Chondrocyte (in vitro differentiated cells): ENCODE data around the gene TDRD10. TPM values are rescaled to one million over a fixed set of nuclear protein-coding genes. Genes with fewer than 3 reads are reported as not detected.

Experiments used
- DNase-seq: peaks from one replicate; pipeline ENCODE4 v3.0.0; 2021; ENCODE audit warnings: mixed read lengths, low spot score
- H3K27ac Mint-ChIP-seq: one replicate; pipeline ENCODE4 v1.8.0; 2021; ENCODE audit warnings: mild to moderate bottlenecking, moderate library complexity, mixed read lengths; ENCODE audit not compliant: unreplicated experiment
- H3K27me3 Mint-ChIP-seq: 2 replicates; pipeline ENCODE4 v1.8.0; 2021; ENCODE audit warnings: low read depth, mixed read lengths
- H3K36me3 Mint-ChIP-seq: 2 replicates; pipeline ENCODE4 v1.8.0; 2021; ENCODE audit warnings: low read depth, mixed read lengths
- H3K4me1 Mint-ChIP-seq: 2 replicates; pipeline ENCODE4 v1.8.0; 2021; ENCODE audit warnings: low read depth, mild to moderate bottlenecking, mixed read lengths
- H3K4me3 Mint-ChIP-seq: one replicate; pipeline ENCODE4 v1.8.0; 2021; ENCODE audit warnings: mild to moderate bottlenecking, moderate library complexity, mixed read lengths; ENCODE audit not compliant: unreplicated experiment
- H3K9me3 Mint-ChIP-seq: 2 replicates; pipeline ENCODE4 v1.8.0; 2021; ENCODE audit warnings: low read depth, mixed read lengths
- total RNA-seq: library from RNA; stranded (reverse); gene quantifications from 3 replicates; pipeline ENCODE4 v1.2.1, GENCODE V29; 2021
- TF ChIP-seq, protein P1 (sequence below): fragments of 200-600 bp; sonication (generic); IDR thresholded peaks from 2 replicates; pipeline ENCODE4 v1.5.0; 2021; ENCODE audit warnings: antibody characterized with exemption, mild to moderate bottlenecking, moderate library complexity

TDRD10 gene
- total RNA-seq, 1 donor from 2014 or later = 0.17 TPM

DNA sequence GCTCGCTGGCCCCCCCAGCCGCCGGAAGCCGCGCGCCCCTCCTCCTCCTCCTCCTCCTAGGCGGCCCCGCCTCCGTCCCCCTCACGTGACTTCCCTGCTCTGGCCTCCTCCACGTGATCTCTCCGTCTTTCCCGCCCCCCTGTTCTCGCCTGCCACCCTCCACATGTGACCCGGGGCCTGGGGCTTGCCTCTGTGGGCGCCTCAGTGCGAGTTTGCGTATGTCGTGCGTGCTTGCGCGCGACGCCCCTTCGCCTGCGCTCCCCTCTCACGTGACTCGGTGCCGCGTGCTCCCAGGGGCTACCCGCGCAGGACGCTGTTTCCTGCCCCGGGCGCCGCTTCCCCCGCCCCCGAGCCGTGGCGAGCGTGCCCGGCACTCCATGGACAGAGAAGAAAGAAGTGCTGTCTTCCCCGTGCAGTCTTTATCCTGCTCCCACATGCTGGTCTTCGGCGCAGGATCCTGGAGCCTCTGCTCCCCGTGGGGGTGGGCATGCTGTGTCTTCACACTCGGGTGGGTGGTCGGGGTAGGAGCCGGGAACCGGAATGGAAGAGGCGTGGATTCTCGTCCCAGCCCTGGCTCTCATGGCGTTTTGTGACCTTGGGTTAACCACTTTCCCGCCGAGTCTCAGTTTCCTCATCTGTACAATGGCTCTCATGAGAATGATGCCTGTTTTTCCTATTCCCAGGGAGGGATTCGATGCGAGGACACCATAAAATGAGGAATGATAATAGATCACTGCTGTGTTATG, 56.9 kb downstream of the TDRD10 start:
- TF ChIP-seq, protein P1, sequence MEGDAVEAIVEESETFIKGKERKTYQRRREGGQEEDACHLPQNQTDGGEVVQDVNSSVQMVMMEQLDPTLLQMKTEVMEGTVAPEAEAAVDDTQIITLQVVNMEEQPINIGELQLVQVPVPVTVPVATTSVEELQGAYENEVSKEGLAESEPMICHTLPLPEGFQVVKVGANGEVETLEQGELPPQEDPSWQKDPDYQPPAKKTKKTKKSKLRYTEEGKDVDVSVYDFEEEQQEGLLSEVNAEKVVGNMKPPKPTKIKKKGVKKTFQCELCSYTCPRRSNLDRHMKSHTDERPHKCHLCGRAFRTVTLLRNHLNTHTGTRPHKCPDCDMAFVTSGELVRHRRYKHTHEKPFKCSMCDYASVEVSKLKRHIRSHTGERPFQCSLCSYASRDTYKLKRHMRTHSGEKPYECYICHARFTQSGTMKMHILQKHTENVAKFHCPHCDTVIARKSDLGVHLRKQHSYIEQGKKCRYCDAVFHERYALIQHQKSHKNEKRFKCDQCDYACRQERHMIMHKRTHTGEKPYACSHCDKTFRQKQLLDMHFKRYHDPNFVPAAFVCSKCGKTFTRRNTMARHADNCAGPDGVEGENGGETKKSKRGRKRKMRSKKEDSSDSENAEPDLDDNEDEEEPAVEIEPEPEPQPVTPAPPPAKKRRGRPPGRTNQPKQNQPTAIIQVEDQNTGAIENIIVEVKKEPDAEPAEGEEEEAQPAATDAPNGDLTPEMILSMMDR = no peak
- peak overlapping the region; percentile 90 for H3K4me3 Mint-ChIP-seq
- DNase-seq = peak; percentile 100
- peaks cover 11% of the 10 kb centered on the region for H3K36me3 Mint-ChIP-seq
- peaks cover 39% of the 10 kb centered on the region for H3K4me1 Mint-ChIP-seq
- no peaks in the 10 kb centered on the region for H3K9me3 Mint-ChIP-seq
- H3K27ac Mint-ChIP-seq = peak overlapping the region; percentile 98
- H3K27me3 Mint-ChIP-seq = peaks cover 3% of the 10 kb centered on the region

DNA sequence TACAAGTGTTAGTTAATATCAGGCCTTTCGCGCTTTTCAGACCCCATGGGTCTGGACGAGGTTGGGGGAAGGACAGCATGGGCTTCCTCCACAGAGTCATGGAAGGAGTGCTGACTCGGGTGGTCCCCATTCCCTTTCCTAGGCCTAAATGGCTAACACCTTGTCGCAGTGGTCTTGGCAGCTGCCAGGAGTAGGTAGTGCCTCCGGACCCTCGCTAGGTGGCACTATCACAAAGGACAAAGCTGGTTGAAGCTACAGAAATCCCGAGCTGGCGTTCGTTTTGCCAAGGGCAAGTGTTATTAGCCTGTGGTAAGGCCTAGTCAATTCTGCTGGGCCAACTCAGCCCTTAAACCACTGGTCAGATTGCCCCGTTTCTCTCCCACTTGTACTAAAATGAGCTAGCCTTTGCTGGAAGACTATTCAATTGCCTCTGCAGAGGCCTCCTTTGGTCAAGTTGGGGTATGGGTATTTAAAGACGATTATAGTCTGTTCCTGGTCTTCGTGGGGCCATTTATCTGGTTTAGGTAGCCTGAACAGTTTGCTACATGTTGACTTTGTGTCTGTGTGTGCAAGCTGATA, 57.5 kb downstream of the TDRD10 start:
- Mint-ChIP-seq H3K27me3 (peaks cover 5% of the 10 kb centered on the region), H3K4me3 (peak overlapping the region; percentile 90), H3K4me1 (peaks cover 39% of the 10 kb centered on the region), H3K9me3 (no peaks in the 10 kb centered on the region), H3K36me3 (peaks cover 8% of the 10 kb centered on the region), H3K27ac (peak overlapping the region; percentile 98)
- no peak for DNase-seq
- TF ChIP-seq, protein P1 = peak; percentile 97

DNA sequence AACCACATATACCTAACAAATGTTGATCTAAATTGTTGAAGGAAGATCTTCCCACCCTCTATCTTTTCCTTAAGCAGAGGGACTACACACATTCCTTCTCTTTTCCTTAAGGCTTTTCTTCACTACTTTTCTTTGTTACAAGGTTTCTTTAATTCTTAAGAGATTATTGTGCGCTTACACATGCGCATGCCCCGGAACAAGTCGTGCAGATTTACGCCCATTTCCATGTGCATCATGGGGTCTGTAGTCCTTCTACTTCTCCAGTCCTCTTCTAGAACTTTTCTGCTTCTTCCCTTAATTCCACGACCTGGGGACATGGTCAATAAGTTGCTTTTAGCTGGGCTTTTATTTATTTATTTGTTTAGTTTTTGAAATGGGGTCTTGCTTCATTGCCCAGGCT, 63.9 kb downstream of the TDRD10 start:
- Mint-ChIP-seq H3K4me3 (no peak overlapping the region), H3K4me1 (peaks cover 7% of the 10 kb centered on the region), H3K27me3 (peaks cover 37% of the 10 kb centered on the region), H3K36me3 (no peaks in the 10 kb centered on the region), H3K27ac (no peak overlapping the region), H3K9me3 (no peaks in the 10 kb centered on the region)
- TF ChIP-seq, protein P1 = no peak
- DNase-seq = no peak

DNA sequence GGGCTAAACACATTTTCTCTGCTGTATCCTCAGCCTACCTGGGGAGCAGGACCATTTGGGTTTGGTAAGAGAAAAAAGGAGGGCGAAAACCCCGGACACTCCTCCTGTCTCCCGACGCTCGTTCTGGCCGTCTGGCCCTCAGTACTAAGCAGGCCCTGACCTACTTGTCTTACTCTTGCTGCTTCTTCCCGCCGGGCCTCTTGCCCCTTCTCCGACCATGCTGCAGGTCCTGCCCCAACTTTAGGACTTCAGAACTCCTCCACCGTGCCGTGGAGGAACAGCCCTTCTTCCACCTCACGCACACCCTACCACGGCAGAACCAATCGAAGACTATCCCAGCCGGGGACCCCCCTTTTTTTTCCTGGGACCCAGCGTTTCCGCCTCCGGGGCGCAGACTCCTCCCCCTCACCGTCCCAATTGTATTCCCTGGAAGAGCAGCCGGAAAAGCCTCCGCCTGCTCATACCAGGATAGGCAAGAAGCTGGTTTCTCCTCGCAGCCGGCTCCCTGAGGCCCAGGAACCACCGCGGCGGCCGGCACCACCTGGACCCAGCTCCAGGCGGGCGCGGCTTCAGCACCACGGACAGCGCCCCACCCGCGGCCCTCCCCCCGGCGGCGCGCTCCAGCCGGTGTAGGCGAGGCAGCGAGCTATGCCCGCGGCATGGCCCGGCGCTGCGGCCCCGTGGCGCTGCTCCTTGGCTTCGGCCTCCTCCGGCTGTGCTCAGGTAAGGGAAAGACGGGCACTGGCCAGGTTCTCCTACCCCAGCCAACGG, 65.6 kb downstream of the TDRD10 start, which contains the start of gene CHRNB2:
Gene CHRNB2 (plus strand): TSS at position 393 of the 771 bp plus-strand sequence. CDS start 267 bp downstream, at position 660.
- TF ChIP-seq, protein P1 = no peak
- Mint-ChIP-seq H3K27me3 (peaks cover 42% of the 10 kb centered on the region), H3K9me3 (no peaks in the 10 kb centered on the region), H3K36me3 (no peaks in the 10 kb centered on the region), H3K4me1 (peaks cover 7% of the 10 kb centered on the region), H3K4me3 (peak within 1 kb of the TSS; percentile 57), H3K27ac (no peak within 1 kb of the TSS)
- DNase-seq = no peak

DNA sequence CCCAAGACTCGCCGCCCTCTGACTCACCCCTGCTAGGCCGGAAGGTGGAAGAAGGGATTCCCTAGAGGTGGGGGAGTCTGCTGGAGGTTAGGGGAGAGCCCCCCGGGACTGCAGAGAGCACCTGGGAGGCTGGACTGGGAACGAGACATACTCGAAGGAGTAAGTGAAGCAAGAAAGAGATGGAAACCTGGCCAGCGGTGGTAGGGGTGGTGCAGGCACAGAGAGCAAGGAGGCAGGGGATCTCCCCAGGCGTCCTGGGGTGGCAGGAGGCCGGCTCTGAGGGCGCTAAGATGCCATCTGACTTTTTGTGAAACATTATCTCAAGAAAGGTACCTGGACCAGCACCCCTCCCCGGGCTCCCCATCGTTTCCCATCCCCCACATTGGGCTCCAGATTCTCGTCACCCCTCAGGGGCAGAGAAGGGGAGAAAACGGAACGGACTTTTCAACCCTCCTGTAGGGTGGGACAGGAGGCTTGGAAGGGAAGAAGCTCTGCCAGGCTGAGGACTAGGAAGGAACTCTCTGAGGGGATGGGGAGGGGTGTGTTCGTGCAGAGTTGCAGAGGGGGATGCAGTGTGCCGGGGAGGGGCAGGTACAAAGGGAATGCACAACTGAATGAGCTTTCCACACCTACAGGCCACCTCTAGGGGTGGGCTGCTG, 66.3 kb downstream of the TDRD10 start:
- H3K36me3 Mint-ChIP-seq = no peaks in the 10 kb centered on the region
- H3K27me3 Mint-ChIP-seq = peaks cover 41% of the 10 kb centered on the region
- H3K27ac Mint-ChIP-seq = no peak overlapping the region
- no peak for DNase-seq
- TF ChIP-seq, protein P1 = no peak
- peaks cover 7% of the 10 kb centered on the region for H3K4me1 Mint-ChIP-seq
- no peaks in the 10 kb centered on the region for H3K9me3 Mint-ChIP-seq
- peak overlapping the region; percentile 57 for H3K4me3 Mint-ChIP-seq
